Embryonic facial prominence (tissue), 1 donor: Measurements from ENCODE around the gene DACT3.

Source experiments
- DNase-seq: peaks from one replicate; pipeline ENCODE4 v3.0.0-alpha.2; 2016; ENCODE audit errors: extremely low spot score

DACT3 gene

GRCh38 chr19:46661020-46661731, at the start of gene DACT3:
Gene DACT3 (minus strand): TSS chr19:46661182. CDS start chr19:46661064, 118 bp downstream.
- DNase-seq = peak; percentile 100

GRCh38 chr19:46710687-46711086, 49.7 kb upstream of the DACT3 start:
- DNase-seq = no peak

- no peak for DNase-seq
These were observed 43.5 kb upstream of the DACT3 start for GRCh38 chr19:46704379-46705076.

DNA sequence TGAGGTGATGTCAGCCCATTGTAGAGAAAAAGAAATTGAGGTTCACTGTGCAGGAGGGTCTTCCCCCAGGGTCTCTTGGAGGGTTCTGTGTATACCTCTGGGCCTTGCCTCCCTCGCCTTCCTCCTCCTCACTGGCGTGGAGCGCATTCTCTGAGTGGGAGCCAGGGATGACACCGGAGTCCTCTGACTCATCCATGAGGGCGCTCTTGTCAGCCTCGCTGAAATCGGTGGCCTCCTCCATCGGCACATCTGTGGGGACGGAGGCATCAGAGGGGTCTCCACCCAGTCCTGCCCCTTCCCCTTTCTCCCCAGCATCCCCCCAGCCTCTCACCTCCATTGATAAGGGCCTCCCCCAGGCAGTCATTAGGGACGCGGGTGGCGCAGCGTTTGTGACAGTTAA, 39.7 kb upstream of the DACT3 start:
- DNase-seq = no peak

DNA sequence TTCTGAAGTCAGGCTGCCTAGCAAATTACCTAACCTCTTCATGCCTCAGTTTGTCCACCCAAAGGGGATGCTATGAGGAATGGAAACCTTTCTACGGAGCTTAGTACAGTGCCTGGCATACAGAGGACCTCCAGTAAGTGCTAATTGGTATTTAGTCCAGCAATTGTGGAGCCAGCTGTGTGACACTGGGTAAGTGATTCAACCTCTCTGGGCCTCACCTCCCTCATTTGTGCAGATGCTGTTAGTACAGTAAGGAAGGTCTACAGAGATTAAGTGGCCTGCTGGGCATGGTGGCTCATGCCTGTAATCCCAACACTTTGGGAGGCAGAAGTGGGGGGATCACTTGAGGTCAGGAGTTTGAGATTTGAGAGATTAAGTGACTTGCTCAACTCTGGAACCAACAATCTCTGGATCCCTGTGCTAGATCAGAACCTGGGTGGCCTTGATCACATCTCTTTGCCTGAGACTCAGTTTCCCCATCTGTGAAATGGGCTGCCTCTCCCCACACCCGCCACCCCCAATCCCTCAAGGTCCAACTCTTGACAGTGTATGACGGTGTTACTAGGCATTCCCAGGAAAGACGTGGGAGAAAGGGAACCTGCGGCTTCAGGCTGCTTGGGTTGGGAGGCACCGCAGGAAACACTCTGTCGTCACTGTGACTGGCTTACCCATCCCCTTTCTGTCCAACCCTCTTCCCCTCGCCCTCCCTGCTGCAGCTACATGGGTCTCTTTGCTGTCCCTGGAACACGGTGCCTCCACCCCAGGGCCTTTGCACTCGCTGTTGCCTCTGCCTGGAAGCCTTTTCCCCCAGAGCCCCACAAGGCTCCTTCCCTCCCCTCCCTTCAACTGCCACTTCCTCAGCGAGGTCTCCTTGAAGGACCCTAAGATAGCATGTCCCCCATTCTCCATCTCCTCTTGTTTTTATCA, 37.7 kb upstream of the DACT3 start:
- no peak for DNase-seq

DNA sequence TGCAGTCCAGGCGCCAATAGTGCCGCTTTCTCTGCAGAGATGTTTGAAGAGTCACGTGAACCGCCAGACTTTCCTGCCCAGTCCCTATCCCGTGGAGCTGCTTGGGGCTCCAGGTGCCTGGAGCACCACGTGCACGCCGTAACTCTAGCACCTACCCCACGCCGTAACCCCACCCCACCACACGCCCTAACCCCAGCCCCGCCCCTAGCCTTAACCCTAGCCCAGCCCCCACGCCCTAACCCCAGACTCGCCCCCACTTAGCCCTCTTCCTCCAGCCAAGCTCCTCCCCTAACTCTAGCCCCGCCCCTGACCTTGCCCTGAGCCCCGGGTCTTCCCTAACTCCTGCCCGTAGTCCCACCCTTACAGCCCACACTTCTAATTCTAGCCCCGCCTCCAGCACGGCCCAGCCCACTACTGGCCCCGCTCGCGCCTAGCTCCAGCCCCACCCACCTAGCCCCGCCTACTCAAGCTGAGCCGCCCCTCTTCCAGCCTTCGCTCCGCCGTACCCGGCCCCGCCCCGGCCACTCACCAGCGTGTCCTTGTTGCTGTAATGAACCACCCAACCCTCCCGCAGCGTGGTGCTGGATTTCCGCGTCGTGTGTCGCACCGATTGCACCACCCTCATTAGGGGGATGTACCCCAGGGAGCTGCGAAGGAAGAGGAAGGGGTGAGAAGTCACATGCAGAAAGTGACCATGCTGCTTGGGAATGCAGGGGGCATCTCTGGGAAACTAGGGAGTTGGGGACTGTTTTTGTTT, 36.4 kb upstream of the DACT3 start:
- peak; percentile 44 for DNase-seq

DNA sequence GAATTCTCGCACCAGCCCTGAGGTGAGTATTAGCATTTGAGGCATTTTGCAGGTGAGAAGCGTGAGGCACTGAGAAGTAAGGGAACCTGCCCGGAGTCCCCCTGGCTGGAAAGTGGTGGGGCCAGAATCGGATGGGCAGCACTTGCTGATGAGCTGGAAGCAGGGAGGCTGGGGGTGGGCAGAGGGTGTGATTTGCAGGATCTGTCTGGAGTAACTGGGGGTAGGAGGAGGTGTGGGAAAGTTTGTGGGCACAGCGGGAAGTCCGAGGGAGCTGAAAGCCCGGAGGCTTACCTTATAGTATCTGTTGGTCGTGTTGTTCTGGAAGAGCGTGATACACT, 35.9 kb upstream of the DACT3 start:
- no peak for DNase-seq

GRCh38 chr19:46696052-46696451, 35.1 kb upstream of the DACT3 start:
- DNase-seq = no peak

DNA sequence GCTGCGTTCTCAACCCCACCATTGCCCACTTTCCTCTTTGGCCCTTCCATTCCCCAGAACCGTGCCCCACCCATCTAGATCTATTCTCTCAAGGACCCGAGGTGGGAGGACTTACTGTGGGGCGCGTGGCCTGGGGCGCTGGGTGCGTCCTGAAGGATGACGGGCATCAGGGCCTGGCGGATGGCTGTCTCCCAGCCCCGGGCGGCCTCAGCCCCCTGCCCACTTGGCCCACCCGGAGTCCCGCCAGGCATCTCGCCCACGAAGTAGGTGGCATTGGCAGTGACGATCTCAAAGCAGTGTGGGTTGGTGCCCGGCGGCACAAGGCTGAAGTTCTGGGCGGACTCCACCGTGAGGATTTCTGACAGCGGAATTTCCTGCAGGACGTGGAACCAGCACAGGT, 32.8 kb upstream of the DACT3 start:
- no peak for DNase-seq

- no peak for DNase-seq
These were observed 32.1 kb upstream of the DACT3 start for GRCh38 chr19:46692918-46693722.

DNA sequence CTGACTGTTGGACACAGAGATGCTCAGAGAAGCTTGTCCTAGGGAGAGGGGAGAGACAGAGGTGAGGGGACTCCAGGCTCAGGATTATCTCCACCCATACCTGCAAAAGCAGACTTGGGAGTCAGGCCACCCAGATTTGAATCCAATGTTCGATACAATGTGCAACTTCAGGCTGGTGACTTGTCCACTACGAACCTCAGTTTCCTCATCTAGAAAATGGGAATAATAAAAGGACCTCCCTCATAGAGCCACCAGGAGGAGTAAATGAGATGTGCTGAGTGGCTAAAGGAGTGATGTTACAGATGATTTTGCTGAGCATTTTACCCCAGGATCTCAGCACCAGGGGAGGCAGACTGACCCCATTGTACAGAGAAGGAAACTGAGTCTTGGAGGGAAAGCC, 31.0 kb upstream of the DACT3 start:
- no peak for DNase-seq

DNA sequence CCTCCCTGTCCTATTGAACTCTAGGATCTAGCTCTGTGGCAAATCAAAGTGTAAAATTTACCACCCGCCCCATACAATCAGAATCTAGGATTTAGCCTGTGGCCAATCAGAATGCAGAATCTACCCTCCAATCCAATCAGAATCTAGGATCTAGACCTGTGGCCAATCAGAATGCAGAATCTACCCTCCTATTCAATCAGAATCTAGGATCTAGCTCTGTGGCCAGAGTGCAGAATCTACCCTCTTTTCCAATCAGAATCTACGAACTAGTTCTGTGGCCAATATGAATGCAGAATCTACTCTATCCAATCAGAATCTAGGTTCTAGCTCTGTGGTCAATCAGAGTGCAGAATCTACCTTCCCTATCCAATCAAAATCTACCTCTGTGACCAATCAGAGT, 30.1 kb upstream of the DACT3 start:
- DNase-seq = no peak

- DNase-seq = no peak
These were observed 28.4 kb upstream of the DACT3 start for GRCh38 chr19:46689358-46689757.

DNA sequence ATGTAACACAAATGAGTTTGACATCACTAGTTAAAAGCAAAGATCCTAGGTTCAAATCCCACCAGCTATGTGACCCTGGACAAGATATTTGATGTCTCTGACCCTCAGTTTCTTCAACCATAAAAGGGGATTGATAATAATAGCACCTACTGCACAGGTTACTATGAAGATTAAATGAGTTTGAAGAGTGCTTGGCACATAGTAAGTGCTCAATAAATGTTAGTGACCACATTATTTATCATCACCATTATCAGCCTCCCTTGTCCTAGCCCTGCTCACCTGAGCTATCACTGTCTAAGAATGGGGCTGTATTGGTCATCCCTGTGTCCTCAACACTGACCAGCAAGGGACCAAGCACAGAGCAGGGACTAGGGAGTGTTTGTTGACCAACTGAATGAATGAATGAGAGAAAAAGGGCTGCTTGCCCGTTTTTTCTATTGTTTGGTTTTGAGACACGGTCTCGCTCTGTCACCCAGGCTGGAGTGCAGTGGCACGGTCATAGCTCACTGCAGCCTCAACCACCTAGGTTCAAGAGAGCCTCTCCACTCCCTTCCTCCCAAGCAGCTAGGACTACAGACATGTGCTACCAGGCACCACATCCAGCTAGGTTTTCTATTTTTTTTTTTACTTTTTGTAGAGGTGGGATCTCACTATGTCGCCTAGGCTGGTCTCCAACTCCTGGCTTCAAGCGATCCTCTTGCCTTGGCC, 26.6 kb upstream of the DACT3 start:
- DNase-seq = no peak

DNA sequence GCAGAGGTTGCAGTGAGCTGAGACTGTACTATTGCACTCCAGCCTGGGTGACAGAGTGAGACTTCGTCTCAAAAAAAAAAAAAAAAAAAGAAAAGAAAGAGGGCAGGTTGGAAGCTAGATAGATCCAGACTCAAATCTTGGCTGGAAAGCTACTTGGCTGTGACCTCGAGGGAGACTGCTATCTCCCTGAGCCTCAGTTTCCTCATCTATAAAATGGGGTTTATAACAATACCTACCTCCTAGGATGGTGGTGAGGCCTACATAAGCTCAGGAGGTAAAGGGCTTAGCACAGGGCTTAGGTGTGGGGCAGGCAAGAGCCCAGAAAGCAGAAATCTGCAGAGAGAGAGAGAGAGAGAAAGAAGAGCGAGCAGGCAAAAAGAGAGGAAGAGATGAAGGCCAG, 24.2 kb upstream of the DACT3 start:
- no peak for DNase-seq

DNA sequence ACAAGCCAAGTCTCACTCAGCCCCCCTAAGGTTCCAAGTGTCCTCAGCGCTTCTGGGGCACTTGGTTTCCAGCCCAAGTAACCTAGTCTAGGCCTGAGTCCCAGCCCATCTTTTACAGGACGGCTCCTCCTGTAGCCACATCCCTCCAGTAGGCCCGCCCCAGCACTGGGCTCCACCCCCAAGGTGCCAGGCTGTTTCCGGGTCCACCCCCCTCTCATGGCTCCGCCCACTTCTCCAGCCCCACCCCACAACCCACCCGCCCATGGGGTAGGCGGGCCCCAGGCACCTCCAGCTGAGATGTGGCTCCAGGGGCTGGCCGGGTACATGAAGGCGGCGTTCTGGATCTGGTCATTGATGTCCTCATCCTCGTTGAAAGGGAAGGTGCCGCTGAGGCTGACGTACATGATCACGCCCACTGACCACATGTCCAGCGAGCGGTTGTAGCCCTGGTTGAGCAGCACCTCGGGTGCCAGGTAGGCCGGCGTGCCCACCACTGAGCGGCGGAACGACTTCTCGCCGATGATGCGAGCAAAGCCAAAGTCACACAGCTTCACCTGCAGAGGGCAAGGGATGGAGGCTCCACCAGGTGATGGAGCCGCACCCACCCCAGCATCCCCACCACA, 17.2 kb upstream of the DACT3 start:
- DNase-seq = no peak

DNA sequence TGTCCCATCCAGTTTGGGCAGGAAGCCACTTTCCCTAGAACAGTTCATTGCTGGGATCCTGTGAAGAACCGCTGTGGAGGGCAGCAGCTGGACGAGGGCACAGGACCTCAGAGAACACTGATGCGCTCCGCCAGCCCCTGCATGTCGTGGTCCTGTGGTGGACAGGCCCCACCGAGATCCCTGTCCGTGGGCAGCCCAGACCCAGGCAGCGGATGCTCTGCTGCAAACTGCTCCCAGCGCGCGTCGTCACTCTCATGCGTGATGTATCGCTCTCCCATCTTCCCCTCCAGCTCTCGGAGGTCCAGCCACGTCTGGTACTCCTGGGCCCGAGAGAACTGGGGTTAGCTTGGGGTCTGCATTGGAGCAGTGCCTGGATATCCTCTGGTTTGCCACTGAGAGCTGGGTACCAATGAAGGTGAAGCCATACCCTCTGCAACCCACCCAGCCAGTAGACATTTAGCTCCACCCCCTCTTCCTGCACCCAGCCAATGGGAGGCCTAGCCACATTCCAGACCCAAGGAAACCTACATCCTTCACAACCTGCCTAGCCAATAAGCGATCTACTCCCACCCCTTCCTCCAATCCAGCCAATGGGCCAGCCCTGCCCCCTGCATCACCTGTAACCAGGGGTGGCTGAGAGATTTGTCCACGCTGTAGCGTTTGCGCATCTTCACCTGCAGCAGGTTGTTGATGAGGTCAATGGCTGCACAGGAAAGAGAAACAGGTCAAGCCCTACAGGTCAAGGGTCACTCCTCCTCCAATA, 13.6 kb upstream of the DACT3 start:
- DNase-seq = no peak

DNA sequence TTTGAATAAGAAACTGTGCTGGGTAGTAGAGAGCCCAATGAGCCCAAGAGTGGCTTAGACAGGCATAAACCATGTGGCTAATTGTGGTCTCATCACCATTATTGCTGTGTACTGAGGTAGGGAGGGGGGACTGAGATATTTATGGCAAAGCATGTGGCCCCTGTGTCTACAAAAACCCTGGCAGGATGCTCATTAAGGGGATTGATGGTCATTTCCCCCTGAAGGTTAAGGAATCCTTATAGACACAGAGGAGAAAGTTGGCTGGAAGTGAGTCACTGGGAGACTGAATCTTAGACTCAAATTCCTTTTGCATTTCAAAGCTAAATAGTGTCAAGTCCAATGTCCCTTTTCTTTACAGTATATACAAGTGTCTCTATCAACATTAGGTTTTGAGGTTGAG, 9.8 kb upstream of the DACT3 start:
- DNase-seq = no peak

DNA sequence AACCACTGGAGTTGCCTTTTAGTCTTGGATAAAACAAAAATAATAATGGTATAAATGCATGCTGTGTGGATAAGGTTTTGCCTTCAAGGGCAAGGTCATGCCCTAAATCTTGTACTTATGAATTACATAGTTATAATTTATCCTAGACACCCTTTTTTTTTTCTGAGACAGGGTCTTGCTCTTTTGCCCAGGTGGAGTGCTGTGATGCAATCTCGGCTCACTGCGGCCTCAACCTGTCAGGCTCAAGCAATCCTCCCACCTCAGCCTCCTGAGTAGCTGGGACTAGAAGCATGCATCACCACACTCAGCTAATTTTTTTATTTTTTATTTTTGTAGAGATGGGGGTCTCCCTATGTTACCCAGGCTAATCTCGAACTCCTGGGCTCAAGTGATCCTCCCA, 7.7 kb upstream of the DACT3 start:
- DNase-seq = no peak
